Activated T-helper 9 cell treated with anti-CD3 and anti-CD28 coated beads, Interleukin-2, amount 50 U/mL, for 16 hours (primary cell): ENCODE results near the gene C21orf91.
"Not testable (repeated sequence)": the region's sequence is repeated elsewhere in the genome, so short reads cannot be mapped to it uniquely, and the experiment has no call there.

Source experiments
- DNase-seq: peaks from one replicate; pipeline ENCODE4 v3.0.0-alpha.2; 2020; ENCODE audit warnings: low read depth

C21orf91 gene

DNA sequence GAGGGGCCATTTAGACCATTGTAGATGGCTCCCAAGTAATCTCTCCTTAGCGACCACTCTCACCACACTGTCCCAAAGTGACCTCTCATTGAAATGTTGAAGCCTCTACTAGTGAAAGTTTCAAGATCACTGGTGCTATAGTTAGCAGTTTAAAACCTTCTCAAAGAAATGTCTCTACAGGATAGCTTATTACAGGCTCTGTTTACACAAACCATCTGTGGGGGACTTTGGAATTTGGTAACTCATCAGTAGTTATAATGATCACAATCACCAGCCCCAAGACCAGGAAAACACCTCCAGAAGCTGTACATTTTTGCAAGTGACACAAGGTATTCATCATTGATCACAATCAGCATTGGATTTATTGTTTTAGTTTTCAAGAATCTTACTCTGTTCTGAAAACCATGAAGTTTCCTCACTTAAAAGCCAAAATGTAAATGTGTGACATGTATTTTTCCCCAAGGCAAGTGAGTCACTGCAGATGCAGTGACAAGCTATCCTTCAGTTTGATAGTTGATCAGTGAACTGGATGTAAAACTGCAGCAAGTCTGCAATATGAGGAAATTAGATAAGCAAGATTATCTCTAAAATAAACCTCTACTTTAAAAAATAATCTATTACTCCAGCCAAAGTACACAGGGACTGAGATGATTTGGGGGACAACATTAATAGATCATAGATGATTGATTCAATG lies 41.9 kb downstream of the C21orf91 start:
- DNase-seq: no peak

DNA sequence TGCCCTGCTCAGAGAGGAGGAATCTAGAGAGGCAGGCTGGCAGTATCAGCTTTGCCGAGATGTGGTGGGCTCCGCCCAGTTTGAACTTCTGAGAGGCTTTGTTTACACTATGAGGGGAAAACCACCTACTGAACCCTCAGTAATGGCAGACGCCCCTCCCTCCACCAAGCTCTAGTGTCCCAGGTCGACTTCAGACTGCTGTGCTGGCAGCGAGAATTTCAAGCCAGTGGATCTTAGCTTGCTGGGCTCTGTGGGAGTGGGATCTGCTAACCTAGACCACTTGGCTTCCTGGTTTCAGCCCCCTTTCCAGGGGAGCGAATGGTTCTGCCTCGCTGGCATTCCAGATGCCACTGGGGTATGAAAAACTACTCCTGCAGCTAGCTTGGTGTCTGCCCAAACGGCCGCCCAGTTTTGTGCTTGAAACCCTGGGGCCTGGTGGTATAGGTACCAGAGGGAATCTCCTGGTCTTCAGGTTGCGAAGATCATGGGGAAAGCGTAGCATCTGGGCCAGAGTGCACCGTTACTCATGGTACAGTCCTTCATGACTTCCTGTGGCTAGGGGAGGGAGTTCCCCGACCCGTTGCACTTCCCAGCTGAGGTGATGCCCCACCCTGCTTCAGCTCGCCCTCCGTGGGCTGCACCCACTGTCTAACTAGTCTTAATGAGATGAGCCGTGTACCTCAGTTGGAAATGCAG lies 43.6 kb downstream of the C21orf91 start:
- DNase-seq: peak; percentile 53

DNA sequence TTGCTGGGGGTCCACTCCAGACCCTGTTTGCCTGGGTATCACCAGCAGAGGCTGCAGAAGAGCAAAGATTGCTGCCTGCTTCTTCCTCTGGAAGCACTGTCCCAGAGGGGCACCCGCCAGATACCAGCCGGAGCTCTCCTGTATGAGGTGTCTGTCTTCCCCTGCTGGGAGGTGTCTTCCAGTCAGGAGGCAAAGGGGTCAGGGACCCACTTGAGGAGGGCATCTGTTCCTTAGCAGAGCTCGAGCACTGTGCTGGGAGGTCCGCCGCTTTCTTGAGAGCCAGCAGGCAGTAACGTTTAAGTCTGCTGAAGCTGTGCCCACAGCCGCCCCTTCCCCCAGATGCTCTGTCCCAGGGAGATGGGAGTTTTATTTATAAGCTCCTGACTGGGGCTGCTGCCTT lies 44.1 kb downstream of the C21orf91 start:
- DNase-seq: not testable (repeated sequence)

DNA sequence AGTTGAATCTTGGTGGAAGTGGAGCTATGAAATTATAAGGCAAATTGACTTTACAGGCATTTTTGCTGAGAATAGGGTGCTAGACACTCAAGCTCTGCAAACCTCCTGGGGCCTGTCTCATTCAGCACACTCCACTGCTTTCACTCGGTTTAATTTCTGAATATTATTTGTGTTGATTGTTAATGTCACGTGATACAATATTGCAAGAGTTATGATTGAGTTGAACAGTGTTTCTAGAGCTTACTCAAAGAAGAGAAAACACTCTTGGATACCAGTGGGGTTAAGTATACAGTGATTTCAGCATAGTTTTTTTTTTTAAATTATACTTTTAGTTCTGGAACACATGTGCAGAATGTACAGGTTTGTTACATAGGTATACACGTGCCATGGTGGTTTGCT lies 49.7 kb downstream of the C21orf91 start:
- no peak for DNase-seq

DNA sequence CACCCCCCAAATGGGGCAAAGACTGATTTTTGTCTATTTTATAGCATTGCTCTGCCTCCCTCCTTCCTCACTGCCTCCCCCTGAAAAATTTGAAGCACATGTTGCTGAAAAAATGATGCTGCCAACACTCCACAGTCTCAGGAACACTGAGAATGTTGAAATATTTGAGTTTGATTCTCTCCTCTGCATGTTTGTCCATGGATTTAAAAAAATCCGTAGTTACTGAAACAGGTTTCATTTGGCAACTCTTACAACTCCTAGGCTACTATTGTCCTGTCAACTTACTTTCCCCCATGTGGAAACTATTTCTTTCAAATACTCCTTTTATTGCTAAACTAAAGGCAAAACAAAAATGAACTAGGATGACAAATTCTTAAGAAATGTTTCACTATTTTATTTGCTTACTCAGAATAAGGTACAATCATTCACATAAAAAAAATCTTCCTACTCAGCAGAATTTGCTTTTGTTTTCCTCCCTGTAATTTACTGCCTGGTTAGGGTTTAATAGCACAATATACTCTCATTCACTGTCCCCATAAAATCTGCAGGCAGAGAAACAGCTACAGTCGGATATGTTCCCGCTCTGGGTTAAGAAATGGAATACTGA lies 50.2 kb downstream of the C21orf91 start:
- DNase-seq: no peak

DNA sequence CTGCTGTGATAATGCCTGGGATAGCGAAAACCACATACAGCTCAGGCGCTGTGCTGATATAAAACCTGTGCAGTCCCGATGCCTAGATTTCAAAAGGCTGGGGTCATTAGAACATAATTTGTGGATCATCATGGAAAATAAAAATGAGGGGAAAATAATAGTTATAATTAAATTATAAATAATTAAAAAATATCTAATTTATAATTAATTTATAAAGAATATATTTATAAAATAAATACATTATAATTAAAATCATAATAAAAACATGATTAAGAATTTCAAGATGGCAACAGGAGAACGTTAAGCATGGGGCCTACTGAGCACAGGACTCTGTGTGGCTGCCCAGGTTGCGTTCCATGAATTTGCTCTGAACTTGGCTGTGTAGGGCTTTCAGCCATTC lies 53.9 kb downstream of the C21orf91 start:
- no peak for DNase-seq

DNA sequence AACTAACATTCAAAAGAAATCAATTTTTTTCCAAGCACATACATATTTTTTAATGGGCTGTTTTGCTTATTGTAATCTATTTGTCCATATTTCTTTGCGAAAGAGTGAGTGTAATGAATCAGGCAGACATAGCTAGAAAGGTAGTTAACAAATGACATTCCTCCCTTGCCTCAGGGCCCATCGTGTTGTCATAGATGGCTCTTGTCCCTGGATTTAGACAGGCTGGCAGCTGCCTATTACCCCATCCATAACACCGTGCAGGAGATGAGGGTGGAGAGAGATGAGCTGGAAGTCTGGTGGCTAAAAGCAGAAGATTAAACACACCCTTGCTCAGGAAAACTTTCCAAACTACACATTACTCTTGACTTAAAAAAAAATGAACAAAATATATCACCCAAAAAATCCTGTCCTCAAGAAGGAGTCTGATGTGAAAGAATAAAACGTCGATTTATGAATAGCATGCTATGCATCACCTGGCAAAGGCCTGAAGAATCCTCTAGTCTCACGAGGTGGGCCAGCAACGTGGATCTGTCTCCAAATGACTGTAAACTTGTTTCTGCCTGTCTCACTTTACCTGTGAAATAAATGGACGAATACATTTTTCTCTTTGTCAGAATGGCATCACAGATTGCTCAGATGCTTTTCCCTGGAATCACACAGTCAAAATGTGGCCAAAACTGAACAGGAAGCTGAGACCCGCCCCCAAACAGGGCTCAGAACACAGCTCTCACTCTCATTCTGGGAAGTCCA lies 55.7 kb downstream of the C21orf91 start:
- DNase-seq: no peak

DNA sequence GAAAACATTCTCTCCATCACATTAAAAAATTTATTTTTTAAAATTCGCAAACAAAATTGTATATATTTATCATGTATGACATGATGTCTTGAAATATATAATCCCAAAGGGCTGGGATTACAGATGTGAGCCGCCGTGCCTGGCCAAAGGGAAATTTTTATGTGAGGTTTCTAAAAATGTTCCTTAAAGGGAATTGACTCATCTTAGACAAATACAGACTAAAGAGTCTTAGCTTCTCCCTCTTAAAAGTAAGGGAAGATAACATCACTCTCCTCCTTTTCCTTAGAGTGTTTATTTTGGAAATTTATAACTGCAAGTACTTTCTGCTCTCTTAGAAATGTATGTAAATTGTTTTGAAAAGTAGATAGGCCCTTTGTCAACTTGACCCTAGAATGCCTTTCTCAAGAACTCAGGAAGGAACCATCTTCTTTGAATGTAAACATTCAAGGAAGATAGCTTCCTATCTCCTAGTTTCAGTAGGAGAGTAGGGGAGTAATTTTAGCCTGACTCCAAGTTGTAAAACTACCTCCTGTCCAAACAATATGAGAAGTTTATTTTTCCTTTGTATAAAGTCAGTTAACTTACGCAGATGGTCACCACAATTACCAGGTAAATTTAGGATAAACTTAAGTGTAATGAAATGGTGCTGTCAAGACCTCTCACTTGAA lies 59.5 kb downstream of the C21orf91 start:
- DNase-seq: no peak

DNA sequence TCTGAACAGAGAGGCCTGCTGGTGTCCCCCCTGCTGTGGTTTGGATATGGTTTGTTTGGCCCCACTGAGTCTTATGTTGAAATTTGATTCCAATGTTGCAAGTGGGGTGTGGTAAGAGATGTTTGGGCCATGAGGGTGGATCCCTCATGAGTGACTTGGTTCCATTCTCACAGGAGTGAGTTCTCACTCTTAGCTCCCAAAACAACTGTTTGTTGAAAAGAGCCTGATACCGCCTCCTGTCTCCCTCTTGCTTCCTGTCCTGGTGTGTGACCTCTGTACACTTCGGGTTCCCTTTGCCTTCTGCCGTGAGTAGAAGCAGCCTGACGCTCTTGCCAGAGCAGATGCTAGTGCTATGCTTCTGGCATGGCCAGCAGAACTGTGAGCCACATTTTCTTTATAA lies 60.5 kb downstream of the C21orf91 start:
- no peak for DNase-seq

DNA sequence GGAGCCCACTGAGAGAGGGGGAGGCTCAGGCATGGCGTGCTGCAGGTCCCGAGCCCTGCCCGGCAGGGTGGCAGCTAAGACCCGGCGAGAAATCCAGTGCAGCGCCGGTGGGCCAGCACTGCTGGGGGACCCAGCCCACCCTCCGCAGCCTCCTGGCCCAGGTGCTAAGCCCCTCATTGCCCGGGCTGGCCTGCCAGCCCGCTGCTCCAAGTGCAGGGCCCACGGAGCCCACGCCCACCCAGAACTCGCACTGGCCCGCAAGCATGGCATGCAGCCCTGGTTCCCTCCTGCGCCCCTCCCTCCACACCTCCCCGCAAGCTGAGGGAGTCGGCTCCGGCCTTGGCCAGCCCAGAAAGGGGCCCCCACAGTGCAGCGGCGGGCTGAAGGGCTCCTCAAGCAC lies 61.5 kb downstream of the C21orf91 start:
- no peak for DNase-seq

DNA sequence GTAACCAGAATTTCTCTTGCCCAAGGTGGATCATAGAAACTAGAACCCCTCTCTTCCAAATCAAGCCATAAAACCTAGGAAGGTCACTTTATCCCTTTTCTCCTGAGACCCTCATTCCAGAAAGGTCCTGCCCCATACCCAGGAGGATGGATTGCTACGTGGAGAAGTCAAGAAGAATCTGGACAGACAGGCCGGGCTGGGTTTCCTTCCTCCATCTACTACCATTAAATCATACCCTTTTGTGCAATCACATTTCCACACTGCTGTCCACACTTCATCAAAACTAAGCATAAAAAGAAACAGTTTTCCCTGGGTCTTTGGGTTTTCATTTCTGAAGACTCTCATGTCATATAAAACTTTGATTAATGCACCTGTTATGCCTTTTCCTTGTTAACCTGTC lies 65.4 kb downstream of the C21orf91 start:
- DNase-seq: no peak

DNA sequence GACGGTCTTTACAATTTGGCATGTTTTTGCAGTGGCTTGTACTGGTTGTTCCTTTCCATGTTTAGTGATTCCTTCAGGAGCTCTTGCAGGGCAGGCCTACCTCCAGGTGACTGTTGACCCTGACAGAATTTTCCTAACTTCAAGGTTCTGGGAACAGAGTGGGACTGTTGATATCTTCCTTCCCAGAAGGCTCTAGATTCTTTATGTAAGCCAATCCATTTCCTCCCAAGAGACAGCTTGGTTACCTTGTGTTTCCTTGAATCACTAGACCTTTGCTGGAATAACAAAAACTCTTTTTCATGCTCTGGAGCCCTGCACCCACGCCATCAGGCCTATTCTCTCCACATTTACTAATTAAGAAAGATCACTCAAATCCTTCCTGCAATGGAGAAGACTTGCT lies 67.0 kb downstream of the C21orf91 start:
- no peak for DNase-seq

DNA sequence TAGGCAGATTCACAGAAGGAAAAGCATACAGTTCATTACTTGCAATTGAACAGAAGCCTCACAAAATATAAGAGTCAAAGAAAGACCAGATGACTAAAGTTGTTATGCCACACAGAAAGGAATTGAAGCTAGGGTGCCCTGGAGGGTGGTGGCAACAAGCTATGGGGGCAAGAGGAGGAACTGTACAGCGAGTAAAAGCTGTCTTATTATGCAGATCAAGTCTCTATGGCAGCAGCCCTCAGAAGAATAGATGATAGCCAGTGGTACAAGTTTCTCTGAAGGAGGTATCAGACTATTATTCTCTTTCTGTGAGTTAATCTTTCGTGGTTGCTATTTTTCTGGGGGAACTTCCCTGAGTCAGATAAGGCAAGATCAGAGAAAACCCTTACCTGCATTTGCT lies 72.2 kb downstream of the C21orf91 start:
- DNase-seq: no peak

DNA sequence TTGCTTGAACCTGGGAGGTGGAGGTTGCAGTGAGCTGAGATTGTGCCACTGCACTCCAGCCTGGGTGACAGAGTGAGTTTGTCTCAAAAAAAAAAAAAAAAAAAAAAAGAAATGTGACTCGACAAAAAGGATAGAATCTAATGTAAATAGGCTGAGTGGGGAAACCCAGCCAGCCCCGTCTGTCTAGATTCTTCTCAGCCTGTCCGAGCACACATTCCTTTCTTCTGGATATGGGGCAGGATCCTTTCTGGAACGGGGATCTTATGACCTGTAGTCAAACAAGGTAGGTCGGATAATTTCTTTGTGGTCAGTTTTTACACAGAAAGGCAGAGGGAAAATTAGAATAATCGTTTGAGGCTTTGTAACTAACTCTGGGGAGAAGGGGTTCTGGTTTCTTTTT lies 74.1 kb downstream of the C21orf91 start:
- DNase-seq: no peak

DNA sequence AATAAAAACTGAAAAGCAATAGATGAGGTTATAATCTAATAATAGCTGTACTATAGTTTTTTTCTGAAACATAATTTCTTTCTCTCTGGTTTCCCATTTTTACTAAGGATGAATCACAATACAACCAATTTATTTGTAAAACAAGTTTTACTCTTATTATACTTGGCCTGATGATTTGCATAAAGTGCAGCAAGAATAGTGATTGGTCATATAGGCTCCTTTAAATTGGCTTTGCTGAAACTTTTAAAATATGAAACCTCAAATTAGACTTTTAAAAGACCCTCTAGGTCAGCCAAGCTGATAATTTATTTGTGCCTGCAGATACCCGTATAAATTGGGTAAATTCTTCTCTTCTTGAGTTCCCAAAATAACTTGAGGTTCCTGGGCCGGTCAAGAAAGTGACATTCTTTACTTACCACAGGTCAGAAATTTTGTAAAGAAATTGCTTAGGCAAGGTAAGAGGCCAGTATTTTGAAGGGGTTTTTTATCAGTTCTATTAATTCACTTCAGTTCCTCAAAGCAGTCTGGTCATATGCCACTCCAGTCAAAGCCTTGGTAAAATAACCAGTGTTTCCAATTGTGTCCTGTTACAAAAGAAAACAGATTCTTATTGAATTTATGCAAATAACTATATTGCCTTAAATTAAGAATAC lies 76.1 kb downstream of the C21orf91 start:
- DNase-seq: no peak

DNA sequence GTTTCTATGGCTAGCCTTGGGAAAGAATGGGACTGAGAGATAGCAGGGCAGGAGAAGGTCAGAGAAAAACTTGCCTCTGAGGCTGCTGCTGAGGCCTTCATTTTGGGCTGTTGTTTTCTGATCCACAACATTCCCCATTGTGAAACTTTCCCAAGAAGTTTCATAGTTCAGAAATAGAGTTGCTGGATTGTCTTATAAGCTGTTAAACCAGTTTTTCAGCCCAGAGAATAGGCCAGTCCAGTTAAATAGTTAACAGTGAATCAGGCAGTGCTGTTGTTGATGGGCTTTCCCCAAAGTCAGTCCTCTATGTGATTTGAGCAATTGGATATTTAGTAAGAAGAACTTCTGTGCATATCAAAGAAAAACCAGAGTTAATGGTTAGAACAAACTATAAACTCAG lies 77.0 kb downstream of the C21orf91 start:
- no peak for DNase-seq
